Heart right ventricle (tissue), 16 donors: Measurements from ENCODE around the gene AFG1L. TPM values are rescaled to one million over a fixed set of nuclear protein-coding genes. Genes with fewer than 3 reads are reported as not detected.

Experiments used
- ATAC-seq, 8 donors: fragments of 200-7000 bp; cut with Tn5 transposase; one replicate each; pipeline ENCODE4 v1.9.1; 2020; ENCODE audit warnings: mild to moderate bottlenecking in 8 of 8, moderate library complexity in 8 of 8, moderate number of reproducible peaks in 1 of 8
- DNase-seq, 2 donors: peaks; one replicate each; pipeline ENCODE4 v3.0.0-alpha.2; 2020
- H3K27ac ChIP-seq, 10 donors: fragments of 200-600 bp; sonication (generic) in 2 of 10; one replicate each; pipeline versions ENCODE4 v1.5.0 to v1.8.0; 2020 to 2022; ENCODE audit warnings: mild to moderate bottlenecking in 3 of 10
- H3K27me3 ChIP-seq, 7 donors: fragments of 200-600 bp; one replicate each; pipeline ENCODE4 v1.8.0; 2021 to 2022; ENCODE audit warnings: mild to moderate bottlenecking in 2 of 7
- H3K36me3 ChIP-seq, 9 donors: fragments of 200-600 bp; sonication (generic) in 1 of 9; one replicate each; pipeline versions ENCODE4 v1.5.0 to v1.8.0; 2020 to 2022; ENCODE audit warnings: mild to moderate bottlenecking in 2 of 9
- H3K4me1 ChIP-seq, 9 donors: fragments of 200-600 bp; sonication (generic) in 1 of 9; one replicate each; pipeline versions ENCODE4 v1.5.0 to v1.8.0; 2020 to 2022; ENCODE audit warnings: mild to moderate bottlenecking in 4 of 9
- H3K4me3 ChIP-seq, 10 donors: fragments of 200-600 bp; sonication (generic) in 2 of 10; one replicate each; pipeline versions ENCODE4 v1.5.0 to v1.8.0; 2020 to 2022; ENCODE audit warnings: mild to moderate bottlenecking in 7 of 10, moderate library complexity in 2 of 10
- H3K9me3 ChIP-seq, 11 donors: fragments of 200-600 bp in 10 of 11; sonication (generic) in 2 of 11; one replicate each; pipeline versions ENCODE4 v1.5.0 to v1.8.0; 2013 to 2022; ENCODE audit warnings: mild to moderate bottlenecking in 2 of 11, control low read depth in 1 of 11, moderate library complexity in 1 of 11
- WGBS, 2 donors: extraction: QIAGEN DNeasy Blood & Tissue Kit; methylation state at CpG; one replicate each; pipeline ENCODE4 v1.1.7; 2013; ENCODE audit warnings: inconsistent platforms in 1 of 2; 5-methylcytosine and 5-hydroxymethylcytosine counted together
- intact Hi-C, 10 donors: fragments of 100-400 bp; cut with DNase I; formaldehyde crosslinking; loops; one replicate each; pipeline versions ENCODE4 v1.11.1 to v1.14.2; 2022
- polyA plus RNA-seq, 2 donors: library from polyadenylated mRNA; stranded (reverse); fragments of 200-250 nt; gene quantifications; one replicate each; pipeline ENCODE4 v1.2.3, GENCODE V29; 2013
- total RNA-seq, 10 donors: library from RNA; stranded (reverse); fragmentation: NEBNext Ultra II Directional in 3 of 10; extraction: Animal tissue kit (Norgen Biotek cat#: 25700) in 3 of 10; gene quantifications; one replicate each; pipeline versions ENCODE4 v1.2.1 to v1.2.4, GENCODE V29; 2021 to 2023
- TF ChIP-seq, protein P1 (sequence below), 9 donors: fragments of 200-600 bp; sonication (generic) in 2 of 9; IDR thresholded peaks; one replicate each; pipeline versions ENCODE4 v1.5.0 to v1.8.0; 2021 to 2022; ENCODE audit warnings: antibody characterized with exemption in 9 of 9, mild to moderate bottlenecking in 5 of 9, moderate library complexity in 1 of 9
- donor health status: Arrhythmogenic right ventricular cardiomyopathy.
- donor health status: ischemic (EF 13 %, LVEDD 7.1; RV severe dilation, severe dysfunction).
- donor health status: healthy with polysubstance abuse.
- donor health status: DM: no; HTN: yes; CAD: no.
- donor health status: DM: no; HTN: no; CAD: no.
- donor health status: ischemic (EF 25% LVEDD 6.9; RV normal size, moderate dysfunction).
- donor health status: ischemic (EF 25% LVEDD 5.7; RV mildly dilated, moderate dysfunction).
- donor health status: healthy.
- donor health status: DM: yes; HTN: yes; CAD: no.
- donor health status: Ischemic cardiomyopathy.
- donor health status: ischemic (EF 35%, LVEDD 5.7; RV mildly dilated, moderate dysfunction).
- donor health status: nonischemic (EF 11% LVEDD 7.7; RV severe dilation, severe dysfunction).
- donor health status: DM: yes; HTN: yes; CAD: no.
- donor health status: PGD.
- donor health status: ischemic (EF 29% LVEDD 5.4; RV normal size, mild dysfunction).
- donor health status: nonischemic (EF 23%, LVEDD 6.1; RV moderate dilation, normal function).

AFG1L gene
- total and polyA plus RNA-seq, 12 donors: 1.9 to 18.8 (median 12.8) TPM

DNA sequence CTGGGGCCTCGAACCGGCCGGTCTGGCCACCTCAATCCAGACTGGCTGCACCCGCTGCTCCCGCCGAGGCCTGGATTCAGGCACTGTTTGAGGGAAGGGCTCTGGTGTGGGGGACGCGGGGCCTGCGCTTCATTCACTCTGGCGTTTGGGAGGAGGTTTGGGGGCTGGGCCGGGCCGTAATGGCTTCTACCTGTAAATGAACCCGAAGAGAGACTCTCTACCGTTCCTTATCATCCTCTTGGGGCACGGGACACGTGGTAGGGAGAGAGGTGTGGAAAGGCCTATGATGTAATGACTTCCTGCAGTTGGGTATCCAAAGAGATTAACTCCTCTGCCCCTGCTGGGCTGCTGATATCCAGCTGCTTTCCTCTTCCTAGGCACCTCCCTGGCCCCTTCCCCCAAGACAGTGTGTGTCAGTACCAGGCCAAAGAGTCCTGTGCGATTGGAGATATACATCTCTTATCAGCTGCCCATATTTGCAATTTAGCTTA, 267.7 kb downstream of the AFG1L start:
- ATAC-seq (peak in 6 of 8 donors; percentile 8 to 41 (median 30)), DNase-seq (peak; percentile 34 to 78)
- no peaks in the 10 kb centered on the region for H3K9me3 ChIP-seq
- H3K27ac ChIP-seq: peak overlapping the region; percentile 96 to 100 (median 99)
- intact Hi-C loops: loop anchor here in 8 of 10 donors (2.0 to 10.0 kb wide), 6 partner anchors 52 to 220 kb away; no protein-coding TSS in a partner anchor
- peak overlapping the region; percentile 75 to 97 (median 93) for H3K4me3 ChIP-seq
- 2 to 5% methylated on average over 17 of the region's 17 CpGs for WGBS, 2 donors
- H3K4me1 ChIP-seq: peaks cover 12 to 58% (median 48%) of the 10 kb centered on the region in 9 donors
- H3K27me3 ChIP-seq: no peaks in the 10 kb centered on the region
- peaks cover 0 to 15% (median 5%) of the 10 kb centered on the region in 9 donors for H3K36me3 ChIP-seq
- TF ChIP-seq, protein P1, sequence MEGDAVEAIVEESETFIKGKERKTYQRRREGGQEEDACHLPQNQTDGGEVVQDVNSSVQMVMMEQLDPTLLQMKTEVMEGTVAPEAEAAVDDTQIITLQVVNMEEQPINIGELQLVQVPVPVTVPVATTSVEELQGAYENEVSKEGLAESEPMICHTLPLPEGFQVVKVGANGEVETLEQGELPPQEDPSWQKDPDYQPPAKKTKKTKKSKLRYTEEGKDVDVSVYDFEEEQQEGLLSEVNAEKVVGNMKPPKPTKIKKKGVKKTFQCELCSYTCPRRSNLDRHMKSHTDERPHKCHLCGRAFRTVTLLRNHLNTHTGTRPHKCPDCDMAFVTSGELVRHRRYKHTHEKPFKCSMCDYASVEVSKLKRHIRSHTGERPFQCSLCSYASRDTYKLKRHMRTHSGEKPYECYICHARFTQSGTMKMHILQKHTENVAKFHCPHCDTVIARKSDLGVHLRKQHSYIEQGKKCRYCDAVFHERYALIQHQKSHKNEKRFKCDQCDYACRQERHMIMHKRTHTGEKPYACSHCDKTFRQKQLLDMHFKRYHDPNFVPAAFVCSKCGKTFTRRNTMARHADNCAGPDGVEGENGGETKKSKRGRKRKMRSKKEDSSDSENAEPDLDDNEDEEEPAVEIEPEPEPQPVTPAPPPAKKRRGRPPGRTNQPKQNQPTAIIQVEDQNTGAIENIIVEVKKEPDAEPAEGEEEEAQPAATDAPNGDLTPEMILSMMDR (IDR thresholded peaks at IDR 0.05): peak in 3 of 9 donors; percentile 7 to 27 (median 14)

GRCh38 chr6:108563292-108563691, 268.4 kb downstream of the AFG1L start:
- 42 to 45% methylated on average over 8 of the region's 8 CpGs for whole genome bisulfite sequencing, 2 donors
- peak overlapping the region in 9 of 10 donors; percentile 96 to 100 (median 99) for H3K27ac ChIP-seq
- intact Hi-C loops: loop anchor here in 8 of 10 donors (2.0 to 10.0 kb wide), 6 partner anchors 52 to 219 kb away; no protein-coding TSS in a partner anchor

GRCh38 chr6:108564178-108564577, 269.3 kb downstream of the AFG1L start:
- intact Hi-C loops: loop anchor here in 7 of 10 donors (5.0 to 10.0 kb wide), 5 partner anchors 51 to 218 kb away; no protein-coding TSS in a partner anchor
- Histone ChIP-seq H3K27me3 (no peaks in the 10 kb centered on the region), H3K4me1 (peaks cover 12 to 72% (median 61%) of the 10 kb centered on the region in 9 donors), H3K36me3 (peaks cover 0 to 31% (median 16%) of the 10 kb centered on the region in 9 donors), H3K27ac (peak overlapping the region in 8 of 10 donors; percentile 71 to 100 (median 99)), H3K9me3 (no peaks in the 10 kb centered on the region), H3K4me3 (peak overlapping the region in 7 of 10 donors; percentile 14 to 97 (median 86))
- TF ChIP-seq, protein P1 (IDR thresholded peaks at IDR 0.05): no peak
- DNase-seq: no peak
- no peak for ATAC-seq
- 26 to 29% methylated on average over 3 of the region's 3 CpGs for WGBS, 2 donors

More at GRCh38 chr6:108563292-108563691, 268.4 kb downstream of the AFG1L start:
- TF ChIP-seq, protein P1 (IDR thresholded peaks at IDR 0.05): no peak
- H3K9me3 ChIP-seq: no peaks in the 10 kb centered on the region
- peaks cover 12 to 63% (median 52%) of the 10 kb centered on the region in 9 donors for H3K4me1 ChIP-seq
- H3K27me3 ChIP-seq: no peaks in the 10 kb centered on the region
- DNase-seq (no peak), ATAC-seq (no peak)
- H3K36me3 ChIP-seq: peaks cover 0 to 22% (median 12%) of the 10 kb centered on the region in 9 donors
- peak overlapping the region in 9 of 10 donors; percentile 75 to 97 (median 93) for H3K4me3 ChIP-seq

- H3K36me3 ChIP-seq: peaks cover 0 to 41% (median 18%) of the 10 kb centered on the region in 9 donors
- no peak for ATAC-seq
- H3K9me3 ChIP-seq: no peaks in the 10 kb centered on the region
- TF ChIP-seq, protein P1 (IDR thresholded peaks at IDR 0.05): no peak
- WGBS, 2 donors: 23 to 27% methylated on average over 4 of the region's 4 CpGs
- DNase-seq: no peak
- no peaks in the 10 kb centered on the region for H3K27me3 ChIP-seq
- H3K4me3 ChIP-seq: peak overlapping the region in 7 of 10 donors; percentile 3 to 93 (median 23)
- H3K4me1 ChIP-seq: peaks cover 12 to 79% (median 66%) of the 10 kb centered on the region in 9 donors
- intact Hi-C loops: loop anchor here in 6 of 10 donors (1.0 to 10.0 kb wide), 5 partner anchors 27 to 110 kb away; no protein-coding TSS in a partner anchor
- H3K27ac ChIP-seq: peak overlapping the region; percentile 23 to 100 (median 96)
Observed at GRCh38 chr6:108565091-108565766, 270.4 kb downstream of the AFG1L start.
